ENCODE measurements around the gene FERMT3.

Gene FERMT3

DNA sequence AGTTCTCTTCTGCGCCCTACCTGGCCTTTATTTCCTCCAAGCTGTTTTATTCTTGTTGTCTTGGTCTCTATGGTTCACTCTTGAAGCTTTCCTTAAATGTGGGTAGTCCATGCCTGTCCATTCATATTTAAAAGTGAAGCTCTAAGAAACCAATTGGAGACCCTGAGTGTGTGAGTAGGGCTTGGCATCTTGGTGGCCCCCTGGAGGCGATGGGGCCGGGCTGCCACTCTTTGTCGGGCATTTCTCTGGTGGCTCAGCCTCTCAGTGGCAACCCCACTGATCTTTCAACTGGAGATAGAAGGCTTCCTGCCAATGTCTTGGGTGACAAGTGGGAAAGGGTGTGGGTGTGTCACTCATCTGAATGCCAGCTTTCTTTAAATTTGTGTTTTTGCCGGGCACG, 10.4 kb downstream of the FERMT3 start:
- in situ Hi-C loops (cut with MboI; ENCODE audit: low pct_unique_long_range_greater_than_20kb, low sequenced_read_pairs): no loop called here
- no peak for DNase-seq

DNA sequence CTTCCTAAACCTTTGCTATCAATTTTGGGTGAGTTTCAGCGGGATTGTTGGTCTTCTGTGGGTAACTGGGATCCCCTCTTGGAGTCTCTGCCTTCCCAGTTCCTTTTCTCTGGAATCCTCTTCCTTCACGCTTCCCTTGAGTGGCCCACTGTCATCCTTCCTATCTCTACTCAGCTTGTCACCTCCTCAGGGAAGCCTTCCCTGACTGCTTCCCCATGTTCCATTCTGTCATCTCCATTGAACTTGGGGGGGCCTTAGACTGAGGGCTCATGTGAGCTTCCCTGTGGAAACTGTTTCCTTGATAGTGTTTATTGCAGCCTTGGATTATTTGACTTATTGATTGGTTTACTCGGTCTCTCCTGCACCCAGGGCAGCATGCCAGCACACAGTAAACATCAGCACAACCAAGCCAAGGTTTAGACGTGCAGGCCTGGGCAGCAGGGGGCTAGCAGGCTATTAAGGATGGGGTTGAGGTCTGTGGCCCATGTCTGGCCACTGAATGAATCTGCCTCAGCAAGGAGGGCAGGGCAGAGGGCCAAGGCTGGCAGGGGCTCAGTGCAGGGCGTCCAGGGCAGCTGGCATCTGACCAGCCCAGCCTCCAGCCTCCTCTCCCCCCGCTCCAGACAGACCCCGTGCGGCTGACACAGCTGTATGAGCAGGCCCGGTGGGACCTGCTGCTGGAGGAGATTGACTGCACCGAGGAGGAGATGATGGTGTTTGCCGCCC, 12.3 kb downstream of the FERMT3 start:
- in situ Hi-C loops (cut with MboI; ENCODE audit: low pct_unique_long_range_greater_than_20kb, low sequenced_read_pairs): no loop called here
- DNase-seq: no peak

DNA sequence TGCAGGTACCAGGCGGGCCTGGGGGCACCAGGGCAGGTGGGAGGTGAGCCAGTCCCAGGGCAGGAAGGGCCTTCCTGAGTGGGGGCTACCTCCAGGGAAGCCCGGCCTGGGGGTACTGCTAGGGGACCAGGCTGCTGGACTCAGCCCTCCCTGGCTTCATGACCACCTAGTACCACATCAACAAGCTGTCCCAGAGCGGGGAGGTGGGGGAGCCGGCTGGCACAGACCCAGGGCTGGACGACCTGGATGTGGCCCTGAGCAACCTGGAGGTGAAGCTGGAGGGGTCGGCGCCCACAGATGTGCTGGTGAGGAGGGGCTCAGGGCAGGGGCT, 12.8 kb downstream of the FERMT3 start:
- DNase-seq: no peak
- in situ Hi-C loops (cut with MboI; ENCODE audit: low pct_unique_long_range_greater_than_20kb, low sequenced_read_pairs): no loop called here

DNA sequence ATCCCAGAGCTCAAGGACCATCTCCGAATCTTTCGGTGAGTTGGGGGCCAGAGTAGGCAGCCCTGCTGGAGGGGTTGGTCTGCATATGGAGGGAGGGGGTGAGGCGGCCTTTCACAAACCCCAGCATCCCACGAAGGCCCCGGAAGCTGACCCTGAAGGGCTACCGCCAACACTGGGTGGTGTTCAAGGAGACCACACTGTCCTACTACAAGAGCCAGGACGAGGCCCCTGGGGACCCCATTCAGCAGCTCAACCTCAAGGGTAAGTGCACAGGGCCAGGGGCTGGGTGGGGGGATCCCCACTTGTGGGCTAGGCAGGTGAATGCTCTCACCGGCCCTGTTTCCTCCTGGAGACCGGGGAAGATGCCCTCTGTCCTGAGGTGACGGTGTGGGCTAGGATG, 13.2 kb downstream of the FERMT3 start:
- no peak for DNase-seq
- in situ Hi-C loops (cut with MboI; ENCODE audit: low pct_unique_long_range_greater_than_20kb, low sequenced_read_pairs): no loop called here

DNA sequence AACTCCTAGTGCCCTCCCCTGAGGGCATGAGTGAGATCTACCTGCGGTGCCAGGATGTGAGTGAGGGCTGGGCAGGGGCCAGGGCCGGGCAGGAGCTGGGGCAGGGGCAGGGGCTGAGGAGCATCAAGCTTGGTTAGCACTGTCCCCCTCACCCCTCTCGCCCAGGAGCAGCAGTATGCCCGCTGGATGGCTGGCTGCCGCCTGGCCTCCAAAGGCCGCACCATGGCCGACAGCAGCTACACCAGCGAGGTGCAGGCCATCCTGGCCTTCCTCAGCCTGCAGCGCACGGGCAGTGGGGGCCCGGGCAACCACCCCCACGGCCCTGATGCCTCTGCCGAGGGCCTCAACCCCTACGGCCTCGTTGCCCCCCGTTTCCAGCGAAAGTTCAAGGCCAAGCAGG, 13.8 kb downstream of the FERMT3 start:
- DNase-seq: no peak
- in situ Hi-C loops (cut with MboI; ENCODE audit: low pct_unique_long_range_greater_than_20kb, low sequenced_read_pairs): no loop called here

DNA sequence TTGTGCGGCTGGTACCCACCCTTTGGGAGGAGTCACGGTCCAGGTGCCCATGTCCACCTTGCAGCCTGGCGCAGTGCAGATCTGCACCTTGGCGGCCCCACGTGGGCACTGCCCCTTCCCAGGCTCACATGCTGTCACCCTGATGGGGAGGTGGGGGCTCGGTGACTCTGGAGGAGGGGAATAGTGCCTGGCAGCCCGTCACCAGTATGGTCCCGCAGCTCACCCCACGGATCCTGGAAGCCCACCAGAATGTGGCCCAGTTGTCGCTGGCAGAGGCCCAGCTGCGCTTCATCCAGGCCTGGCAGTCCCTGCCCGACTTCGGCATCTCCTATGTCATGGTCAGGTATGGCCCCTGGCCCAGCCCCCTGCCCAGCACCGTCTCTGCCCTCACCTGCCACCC, 14.3 kb downstream of the FERMT3 start:
- DNase-seq: no peak
- in situ Hi-C loops (cut with MboI; ENCODE audit: low pct_unique_long_range_greater_than_20kb, low sequenced_read_pairs): no loop called here

DNA sequence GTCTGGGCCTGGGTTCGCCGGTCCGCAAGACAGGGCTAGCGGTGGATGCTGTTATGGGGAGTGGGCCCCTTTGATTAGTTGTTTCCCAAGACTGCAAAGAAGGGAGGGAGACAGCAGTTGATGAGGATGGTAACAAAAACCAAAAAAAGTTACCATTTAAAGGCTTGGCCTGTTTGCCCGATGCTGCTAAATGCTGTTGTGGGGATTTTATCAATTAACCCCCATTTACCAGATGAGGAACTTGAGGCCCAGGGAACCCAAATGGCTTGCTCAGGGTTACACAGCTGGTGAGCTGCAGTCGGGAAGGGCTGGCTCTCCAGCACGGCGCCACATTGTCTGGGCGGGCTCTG, 16.1 kb downstream of the FERMT3 start:
- in situ Hi-C loops (cut with MboI; ENCODE audit: low pct_unique_long_range_greater_than_20kb, low sequenced_read_pairs): no loop called here
- DNase-seq: no peak

DNA sequence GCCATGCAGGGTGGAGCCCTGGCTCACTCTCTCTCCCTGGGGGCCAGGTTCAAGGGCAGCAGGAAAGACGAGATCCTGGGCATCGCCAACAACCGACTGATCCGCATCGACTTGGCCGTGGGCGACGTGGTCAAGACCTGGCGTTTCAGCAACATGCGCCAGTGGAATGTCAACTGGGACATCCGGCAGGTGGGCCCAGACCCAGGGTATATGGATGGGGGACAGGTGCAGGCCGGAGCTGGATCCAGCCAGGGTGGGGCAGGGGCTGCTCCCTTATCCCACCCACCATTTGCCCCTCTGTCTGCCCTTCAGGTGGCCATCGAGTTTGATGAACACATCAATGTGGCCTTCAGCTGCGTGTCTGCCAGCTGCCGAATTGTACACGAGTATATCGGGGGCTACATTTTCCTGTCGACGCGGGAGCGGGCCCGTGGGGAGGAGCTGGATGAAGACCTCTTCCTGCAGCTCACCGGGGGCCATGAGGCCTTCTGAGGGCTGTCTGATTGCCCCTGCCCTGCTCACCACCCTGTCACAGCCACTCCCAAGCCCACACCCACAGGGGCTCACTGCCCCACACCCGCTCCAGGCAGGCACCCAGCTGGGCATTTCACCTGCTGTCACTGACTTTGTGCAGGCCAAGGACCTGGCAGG, 16.6 kb downstream of the FERMT3 start:
- no peak for DNase-seq
- in situ Hi-C loops (cut with MboI; ENCODE audit: low pct_unique_long_range_greater_than_20kb, low sequenced_read_pairs): no loop called here

DNA sequence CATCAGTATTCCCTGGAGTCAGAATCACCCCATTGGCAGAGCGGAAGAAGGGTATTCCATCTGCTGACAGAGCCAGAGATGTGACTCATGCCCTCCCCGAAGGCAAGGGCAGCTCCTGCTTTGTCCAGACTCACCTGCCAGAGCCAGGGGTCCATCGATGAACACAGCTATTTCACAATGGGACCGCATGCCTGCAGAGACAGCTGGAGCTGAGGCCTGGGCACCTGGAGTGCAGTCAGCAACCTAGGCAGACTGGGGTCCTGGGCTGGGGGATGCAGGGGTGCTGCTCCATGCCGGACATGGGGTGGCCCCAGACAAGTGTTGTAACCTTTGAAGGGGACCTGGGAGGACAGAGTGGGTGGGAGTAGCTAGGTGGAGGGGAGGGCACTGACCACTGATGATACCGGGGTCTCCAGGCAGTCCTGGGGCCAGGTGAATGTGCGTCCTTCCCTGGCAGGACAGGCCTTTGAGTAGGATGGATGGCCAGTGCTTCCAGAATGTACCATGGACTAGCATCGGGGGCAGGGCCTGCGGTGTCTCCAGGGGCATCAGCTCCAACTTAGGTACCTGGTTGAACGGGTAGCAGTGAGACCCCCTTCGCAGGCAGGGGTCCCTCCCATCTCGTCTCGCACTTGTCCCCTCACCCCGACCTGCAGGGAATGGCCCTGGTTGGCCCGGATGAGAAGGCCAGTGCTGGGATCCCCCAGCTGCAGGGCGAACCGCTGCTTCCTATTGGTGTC, 17.8 kb downstream of the FERMT3 start:
- DNase-seq: no peak
- in situ Hi-C loops (cut with MboI; ENCODE audit: low pct_unique_long_range_greater_than_20kb, low sequenced_read_pairs): no loop called here

DNA sequence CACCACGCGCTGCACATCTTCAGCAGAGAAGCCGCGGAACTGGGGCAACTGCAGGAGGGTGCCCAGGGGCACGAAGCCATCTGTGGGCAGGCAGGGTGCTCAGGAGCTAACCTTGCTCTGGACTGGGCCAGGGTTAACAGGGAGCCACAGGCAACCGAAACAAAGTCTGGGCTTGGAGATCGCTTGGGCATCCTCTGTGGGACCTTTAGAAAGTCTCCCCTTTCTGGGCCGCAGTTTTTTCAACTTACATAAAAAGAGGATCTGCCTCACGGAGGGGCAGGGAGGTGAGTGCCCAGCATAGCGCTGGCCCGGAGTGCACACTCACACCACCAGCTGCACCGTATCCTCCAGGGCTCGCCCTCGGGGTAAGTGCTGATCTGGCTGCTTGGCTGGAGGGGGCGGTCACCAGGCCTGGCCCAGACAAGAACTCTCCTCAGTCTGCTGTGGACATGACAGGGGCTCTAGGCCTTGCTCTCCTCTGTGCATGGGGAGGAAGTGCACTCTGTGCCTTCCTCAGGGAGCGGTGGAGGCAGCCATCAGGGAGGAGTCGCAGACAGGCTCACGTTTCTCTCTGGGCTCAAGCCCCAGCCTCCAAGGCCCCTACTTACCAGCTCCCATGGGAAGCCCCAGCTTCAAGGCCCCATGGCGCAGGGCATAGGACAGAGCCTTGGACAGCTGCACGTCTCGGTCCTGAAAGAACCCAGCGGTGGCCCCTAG, 18.5 kb downstream of the FERMT3 start:
- in situ Hi-C loops (cut with MboI; ENCODE audit: low pct_unique_long_range_greater_than_20kb, low sequenced_read_pairs): no loop called here
- DNase-seq: no peak

DNA sequence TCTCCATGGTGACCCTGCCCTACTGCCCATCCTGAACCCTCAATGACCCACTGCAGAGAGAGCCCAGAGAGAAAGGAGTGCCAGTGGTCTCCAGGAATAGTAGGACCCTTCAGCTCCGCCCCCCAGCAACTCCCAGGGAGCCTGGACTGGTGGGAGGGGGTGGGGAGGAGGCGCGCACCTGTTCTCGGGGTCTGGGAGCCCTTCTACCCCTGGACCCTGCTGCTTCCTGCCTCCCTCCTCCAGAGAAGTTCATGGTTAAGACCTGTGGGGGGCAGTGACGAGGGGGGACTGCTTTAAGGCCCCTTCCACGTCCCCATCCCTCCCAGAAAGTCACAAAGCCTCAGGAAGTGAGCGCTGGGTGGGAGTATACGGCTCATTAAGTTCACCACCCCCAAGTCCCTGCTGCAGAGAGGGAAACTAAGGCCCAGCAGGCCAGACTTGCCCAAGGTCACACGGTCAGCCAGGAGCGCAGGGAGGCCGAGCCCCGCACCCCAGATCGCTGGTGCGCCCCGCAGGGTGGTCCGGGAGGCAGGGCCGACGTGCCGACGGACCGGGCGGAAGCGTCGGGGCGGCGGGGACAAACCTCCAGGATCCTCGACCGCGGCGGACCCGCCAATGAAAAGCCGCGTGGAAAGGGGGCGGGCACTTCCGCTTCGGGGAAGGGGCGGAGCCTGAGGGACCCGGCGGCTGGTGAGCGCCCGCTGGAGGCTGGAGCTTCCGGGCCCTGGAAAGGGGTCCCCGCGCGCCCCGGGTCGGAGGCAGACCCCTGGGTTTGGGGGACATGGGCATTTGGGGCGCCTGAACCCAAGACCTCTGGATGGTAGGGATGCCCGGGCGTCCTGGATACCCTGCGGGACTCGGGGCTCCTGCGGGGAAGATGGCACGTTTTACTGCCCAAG, 19.3 kb downstream of the FERMT3 start, which contains the start of the genes NUDT22 and TRPT1:
TSS of gene NUDT22 (plus strand) at position 667 of the 899 bp plus-strand sequence. CDS start 379 bp downstream, outside the sequence.
TSS of gene TRPT1 (minus strand) at position 579 of the 899 bp plus-strand sequence. CDS start at position 253, 326 bp downstream.
- DNase-seq: peak; percentile 89
- in situ Hi-C loops (cut with MboI; ENCODE audit: low pct_unique_long_range_greater_than_20kb, low sequenced_read_pairs): no loop called here

DNA sequence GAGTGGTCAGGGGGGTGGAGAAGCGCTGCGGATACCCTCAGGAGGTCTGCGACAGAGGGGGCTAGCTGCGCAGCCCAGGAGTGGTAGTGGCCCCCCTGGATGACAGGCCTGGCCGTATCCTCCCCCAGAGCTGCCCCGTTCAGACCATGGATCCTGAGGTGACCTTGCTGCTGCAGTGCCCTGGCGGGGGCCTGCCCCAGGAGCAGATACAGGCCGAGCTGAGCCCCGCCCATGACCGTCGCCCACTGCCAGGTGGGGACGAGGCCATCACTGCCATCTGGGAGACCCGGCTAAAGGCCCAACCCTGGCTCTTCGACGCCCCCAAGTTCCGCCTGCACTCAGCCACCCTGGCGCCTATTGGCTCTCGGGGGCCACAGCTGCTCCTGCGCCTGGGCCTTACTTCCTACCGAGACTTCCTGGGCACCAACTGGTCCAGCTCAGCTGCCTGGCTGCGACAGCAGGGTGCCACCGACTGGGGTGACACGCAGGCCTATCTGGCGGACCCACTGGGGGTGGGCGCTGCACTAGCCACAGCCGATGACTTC, 20.1 kb downstream of the FERMT3 start:
- in situ Hi-C loops (cut with MboI; ENCODE audit: low pct_unique_long_range_greater_than_20kb, low sequenced_read_pairs): no loop called here
- peak; percentile 51 for DNase-seq

DNA sequence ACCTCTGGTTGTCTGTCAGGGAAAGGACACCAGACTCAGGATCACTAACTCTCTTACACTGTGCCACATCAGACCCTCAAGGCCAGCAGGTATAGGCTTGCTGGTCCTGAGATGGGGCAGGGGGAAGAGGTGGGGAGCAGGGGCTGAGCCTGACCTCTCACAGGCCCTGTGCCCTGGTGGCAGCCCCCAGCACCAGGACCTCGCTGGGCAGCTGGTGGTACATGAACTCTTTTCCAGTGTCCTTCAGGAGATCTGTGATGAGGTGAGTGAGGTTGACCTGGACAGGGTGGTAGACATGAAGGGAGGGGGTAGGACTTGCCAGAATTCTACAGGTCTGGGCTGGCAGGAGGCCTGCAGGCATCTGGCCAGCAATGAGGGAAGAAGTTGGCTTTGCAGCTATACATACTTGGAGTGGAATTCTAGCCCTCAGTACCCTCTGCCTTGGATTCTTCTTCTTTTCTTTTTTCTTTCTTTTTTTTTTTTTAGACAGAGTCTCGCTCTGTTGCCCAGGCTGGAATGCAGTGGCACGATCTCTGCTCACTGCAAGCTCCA, 21.0 kb downstream of the FERMT3 start:
- in situ Hi-C loops (cut with MboI; ENCODE audit: low pct_unique_long_range_greater_than_20kb, low sequenced_read_pairs): no loop called here
- DNase-seq: no peak

DNA sequence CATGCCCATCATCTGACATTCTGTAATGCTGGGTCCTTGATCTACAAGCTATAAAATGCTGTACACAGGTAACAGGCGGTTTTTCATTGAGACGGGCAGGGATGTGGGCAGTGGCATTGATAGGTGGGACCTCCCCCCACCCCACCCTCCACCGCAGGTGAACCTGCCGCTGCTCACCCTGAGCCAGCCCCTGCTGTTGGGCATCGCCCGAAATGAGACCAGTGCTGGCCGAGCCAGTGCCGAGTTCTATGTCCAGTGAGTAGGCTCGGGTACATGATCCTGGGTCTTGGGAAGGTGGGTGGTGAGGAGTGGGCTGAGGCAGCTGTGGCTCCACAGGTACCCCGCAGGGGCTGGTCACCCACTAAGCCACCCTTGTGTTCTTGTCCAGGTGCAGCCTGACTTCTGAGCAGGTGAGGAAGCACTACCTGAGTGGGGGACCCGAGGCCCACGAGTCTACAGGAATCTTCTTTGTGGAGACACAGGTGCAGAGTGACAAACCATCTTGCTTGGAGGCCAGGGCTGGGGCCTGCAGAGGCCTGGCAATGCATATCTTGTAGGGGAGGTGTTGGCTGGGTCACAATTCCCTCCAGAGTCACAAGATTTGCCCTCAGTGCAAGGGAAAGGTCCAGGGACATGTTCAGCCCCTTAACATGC, 22.7 kb downstream of the FERMT3 start:
- no peak for DNase-seq
- in situ Hi-C loops (cut with MboI; ENCODE audit: low pct_unique_long_range_greater_than_20kb, low sequenced_read_pairs): no loop called here

DNA sequence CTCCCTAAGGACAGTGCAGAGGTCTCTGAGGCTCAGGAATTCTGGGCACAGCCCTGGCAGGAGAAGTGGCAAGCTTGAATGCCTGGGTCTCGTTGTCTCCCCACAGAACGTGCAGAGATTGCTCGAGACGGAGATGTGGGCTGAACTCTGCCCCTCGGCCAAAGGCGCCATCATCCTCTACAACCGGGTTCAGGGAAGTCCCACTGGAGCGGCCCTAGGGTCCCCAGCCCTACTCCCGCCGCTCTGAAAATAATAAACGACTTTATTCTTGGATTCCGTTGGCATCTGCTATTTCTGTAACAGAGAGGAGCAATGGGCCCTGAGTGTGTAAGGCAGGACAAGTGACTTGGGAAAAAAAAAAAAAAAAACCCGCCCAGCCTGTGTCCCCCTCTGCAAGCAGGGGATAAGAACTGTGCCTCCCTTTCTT, 23.2 kb downstream of the FERMT3 start:
- in situ Hi-C loops (cut with MboI; ENCODE audit: low pct_unique_long_range_greater_than_20kb, low sequenced_read_pairs): no loop called here
- DNase-seq: no peak

DNA sequence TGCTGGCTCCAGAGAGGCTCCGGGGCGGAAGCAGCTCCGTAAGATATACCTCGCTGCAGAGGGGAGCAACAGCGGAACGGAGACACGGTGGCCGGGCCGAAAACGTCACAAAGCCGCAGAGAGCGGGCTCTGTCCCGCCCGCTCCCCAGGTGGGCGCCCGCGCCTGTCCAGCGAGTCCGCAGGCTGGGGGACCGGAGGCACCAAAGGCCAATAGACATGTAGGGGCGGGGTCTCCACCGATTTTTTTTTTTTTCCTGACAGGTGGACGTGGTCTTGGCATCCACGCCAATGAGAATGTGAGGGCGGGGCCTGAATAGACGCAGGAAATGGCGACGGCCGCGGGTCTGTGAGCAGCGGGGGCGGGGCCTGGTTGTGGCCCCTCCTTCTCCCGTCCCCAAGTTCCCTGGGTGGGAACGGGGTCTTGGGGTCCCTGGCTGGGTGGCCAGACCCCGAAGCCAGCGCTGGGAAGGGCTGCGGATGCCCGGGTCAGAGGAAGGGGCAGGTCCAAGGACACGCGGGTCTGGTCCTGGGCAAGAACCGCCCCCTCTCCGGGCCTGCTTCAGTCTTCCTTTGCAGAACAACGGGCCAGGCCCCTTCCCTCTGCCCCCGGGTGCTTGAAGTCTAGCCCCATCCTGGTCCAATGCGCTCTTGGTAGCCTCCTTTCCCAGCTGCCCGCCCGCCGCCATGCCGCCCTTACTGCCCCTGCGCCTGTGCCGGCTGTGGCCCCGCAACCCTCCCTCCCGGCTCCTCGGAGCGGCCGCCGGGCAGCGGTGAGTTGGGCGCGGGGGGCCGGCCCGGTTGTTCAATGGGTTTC, 23.9 kb downstream of the FERMT3 start, which contains the start of gene DNAJC4:
TSS of gene DNAJC4 (plus strand) at position 378 of the 814 bp plus-strand sequence. CDS start at position 685, 307 bp downstream.
- peak; percentile 95 for DNase-seq
- in situ Hi-C loops (cut with MboI; ENCODE audit: low pct_unique_long_range_greater_than_20kb, low sequenced_read_pairs): no loop called here

DNA sequence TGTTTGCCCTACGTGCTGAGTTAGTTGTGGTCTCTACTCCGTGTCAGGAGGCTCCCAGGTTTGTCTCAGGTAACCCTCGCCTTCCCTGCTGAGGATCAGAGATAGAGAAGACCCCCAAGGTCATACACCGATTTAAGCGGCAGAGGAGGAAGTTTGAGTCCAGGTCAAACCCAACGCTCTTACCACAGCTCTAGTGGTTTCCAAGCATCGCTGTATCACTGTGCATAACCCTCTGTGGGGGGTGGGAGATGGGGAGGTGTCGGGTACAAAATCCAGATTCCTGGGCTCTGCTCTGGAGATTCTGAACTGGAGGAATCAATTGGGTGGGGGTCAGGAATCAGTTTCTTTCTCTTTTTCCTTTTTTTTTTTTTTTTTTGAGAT, 24.5 kb downstream of the FERMT3 start:
- in situ Hi-C loops (cut with MboI; ENCODE audit: low pct_unique_long_range_greater_than_20kb, low sequenced_read_pairs): no loop called here
- DNase-seq: peak; percentile 64

Data from KBM-7 (cell line).